GM18526 (cell line): ENCODE results near the gene PRKCE.

Experiments
- POLR2A ChIP-seq: IDR thresholded peaks from 3 replicates; pipeline ENCODE4 v1.6.1; 2011; ENCODE audit not compliant: insufficient read length; ENCODE audit errors: extremely low read depth

Gene PRKCE

GRCh38 chr2:46036929-46037328, 385.5 kb downstream of the PRKCE start:
- no peak for TF ChIP-seq POLR2A

GRCh38 chr2:46039543-46040303, 388.2 kb downstream of the PRKCE start:
- TF ChIP-seq POLR2A = no peak

GRCh38 chr2:46040563-46041155, 389.2 kb downstream of the PRKCE start:
- TF ChIP-seq POLR2A = no peak

GRCh38 chr2:46041434-46041833, 390.0 kb downstream of the PRKCE start:
- no peak for TF ChIP-seq POLR2A

DNA sequence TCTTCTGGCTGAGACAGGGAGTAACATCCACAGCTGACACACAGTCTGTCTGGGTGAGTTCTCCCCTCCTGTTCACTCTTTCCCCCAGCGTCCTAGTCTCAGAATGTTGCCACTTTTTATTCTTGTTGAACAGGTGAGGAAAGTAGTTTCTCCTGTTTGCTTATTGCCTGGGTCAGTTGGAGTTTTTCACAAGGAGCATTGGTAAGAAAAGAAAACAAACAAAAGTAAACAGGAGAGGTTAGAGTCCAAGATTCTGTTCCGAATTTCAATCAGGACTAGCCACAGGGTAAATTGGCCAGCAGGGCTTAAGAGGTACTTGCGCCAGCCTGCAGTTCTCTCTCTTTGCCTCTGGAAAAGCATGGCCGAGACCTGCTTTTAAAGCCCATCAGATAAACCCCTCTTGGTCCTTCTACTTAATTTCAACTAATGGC, 390.7 kb downstream of the PRKCE start:
- no peak for TF ChIP-seq POLR2A

DNA sequence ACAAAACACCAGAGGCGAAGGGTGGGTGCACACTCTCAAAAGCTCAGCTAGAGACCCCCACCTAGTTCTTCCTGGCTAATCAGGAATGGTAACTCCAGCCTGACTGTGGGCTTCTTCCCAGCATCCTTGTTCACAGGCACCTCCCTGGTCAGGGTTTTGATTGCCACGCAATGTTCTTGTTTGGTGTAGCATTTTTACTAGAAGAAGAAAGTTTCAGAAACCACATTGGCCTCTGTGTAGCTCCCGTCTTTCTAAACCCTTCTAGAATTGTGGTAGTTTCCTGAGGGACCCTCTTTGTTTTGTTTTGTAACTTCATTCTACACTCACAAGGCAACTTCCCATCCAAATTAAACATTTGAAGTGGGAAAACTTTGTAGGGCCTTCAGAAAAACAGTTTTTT, 391.2 kb downstream of the PRKCE start:
- no peak for TF ChIP-seq POLR2A

DNA sequence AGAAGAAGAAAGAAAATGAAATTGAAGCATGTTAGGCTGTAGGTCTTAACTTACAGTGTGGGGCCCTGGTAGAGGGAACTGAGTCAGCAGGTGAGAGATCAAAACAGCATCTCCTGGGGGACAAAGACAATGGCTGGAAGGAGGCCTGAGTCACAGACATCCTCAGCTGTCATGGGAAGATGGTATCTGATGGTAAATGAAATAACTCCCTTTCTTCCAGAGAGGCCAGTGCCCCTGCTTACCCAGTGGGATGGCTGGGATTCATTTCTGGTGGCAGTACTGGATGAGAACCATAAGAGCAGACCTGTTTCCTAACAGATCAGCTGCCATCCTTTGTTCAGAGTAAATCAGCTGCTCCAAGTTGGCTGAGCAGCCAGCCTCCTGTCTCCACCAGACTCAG, 394.4 kb downstream of the PRKCE start:
- TF ChIP-seq POLR2A = no peak

GRCh38 chr2:46047290-46047689, 395.8 kb downstream of the PRKCE start:
- no peak for TF ChIP-seq POLR2A

GRCh38 chr2:46048693-46049092, 397.2 kb downstream of the PRKCE start:
- no peak for TF ChIP-seq POLR2A

DNA sequence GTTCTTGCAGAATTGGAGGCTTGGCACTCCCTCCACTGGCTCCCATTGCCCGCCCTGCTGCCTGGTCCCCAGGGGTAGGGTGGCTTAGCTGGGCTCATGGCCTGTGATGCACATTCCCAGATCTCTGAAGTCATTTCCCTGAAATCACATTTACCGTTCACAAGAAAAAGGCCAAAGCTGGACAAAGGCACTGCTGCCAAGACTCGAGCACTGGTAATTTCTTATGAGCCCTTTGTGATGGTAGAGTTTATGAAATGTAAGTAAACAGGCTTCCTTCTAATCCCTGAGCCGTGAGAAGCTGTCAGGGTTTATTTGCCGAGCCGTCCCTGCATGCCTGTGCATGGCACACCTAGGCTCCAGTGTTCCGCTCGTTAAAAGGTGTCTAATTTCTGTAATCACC, 398.6 kb downstream of the PRKCE start:
- TF ChIP-seq POLR2A = no peak

DNA sequence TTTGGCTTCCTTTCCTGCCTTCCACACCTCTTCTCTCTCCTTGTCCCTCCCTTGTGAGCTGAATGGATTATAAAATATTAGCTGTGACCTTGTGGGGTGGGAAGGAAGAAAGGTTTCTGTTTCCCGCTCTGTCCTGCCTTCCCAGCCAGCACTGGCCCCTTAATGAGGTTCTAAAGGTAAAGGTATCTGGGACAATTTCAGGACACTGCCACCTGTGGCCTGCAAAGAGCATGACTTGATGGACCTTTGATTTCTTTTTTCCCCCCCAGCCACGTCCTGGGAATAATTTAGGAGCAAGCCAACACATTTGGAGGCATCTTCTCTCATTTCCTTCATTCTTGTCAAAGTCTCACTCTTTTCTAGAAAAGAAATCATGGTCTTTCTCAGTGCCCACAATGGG, 399.0 kb downstream of the PRKCE start:
- no peak for TF ChIP-seq POLR2A

DNA sequence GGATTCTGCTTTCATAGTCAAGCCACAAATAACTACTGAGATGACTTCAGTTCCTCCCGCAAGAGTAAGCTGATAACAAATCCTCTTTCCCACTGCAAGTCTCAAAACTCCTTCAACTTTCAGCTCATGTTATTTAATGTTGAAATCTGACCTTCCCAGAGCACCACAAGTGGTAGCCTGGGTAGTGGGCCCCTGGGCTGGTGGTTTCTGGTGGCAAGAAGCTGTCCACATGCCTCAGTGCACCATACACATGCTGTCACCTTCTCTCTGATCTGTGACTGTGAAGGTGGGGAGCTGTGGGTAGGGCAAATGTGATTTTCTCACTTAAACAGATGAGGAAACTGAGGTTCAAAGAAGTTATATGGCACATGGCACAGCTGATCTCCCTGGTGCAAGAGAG, 399.6 kb downstream of the PRKCE start:
- TF ChIP-seq POLR2A = no peak

DNA sequence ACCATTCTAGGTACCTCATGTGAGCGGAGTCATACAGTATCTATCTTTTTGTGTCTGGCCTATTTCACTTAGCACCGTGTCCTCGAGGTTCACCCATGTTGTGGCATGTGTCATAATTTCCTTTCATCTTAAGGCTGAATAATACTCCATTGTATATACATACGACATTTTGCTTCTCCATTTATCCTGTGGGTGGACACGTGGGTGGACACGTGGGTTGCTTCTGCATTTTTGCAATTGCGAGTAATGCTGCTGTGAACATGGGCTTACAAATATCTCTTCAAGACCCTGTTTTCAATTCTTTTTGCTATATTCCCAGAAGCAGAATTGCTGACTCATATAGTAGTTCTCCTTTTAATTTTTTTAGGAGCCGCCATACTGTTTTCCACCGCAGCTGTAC, 402.1 kb downstream of the PRKCE start:
- TF ChIP-seq POLR2A = no peak

GRCh38 chr2:46056541-46056940, 405.1 kb downstream of the PRKCE start:
- TF ChIP-seq POLR2A = no peak

- TF ChIP-seq POLR2A = no peak
Measured at GRCh38 chr2:46058140-46058539, 406.7 kb downstream of the PRKCE start.

- no peak for TF ChIP-seq POLR2A
Measured at GRCh38 chr2:46062637-46063412, 411.4 kb downstream of the PRKCE start.

DNA sequence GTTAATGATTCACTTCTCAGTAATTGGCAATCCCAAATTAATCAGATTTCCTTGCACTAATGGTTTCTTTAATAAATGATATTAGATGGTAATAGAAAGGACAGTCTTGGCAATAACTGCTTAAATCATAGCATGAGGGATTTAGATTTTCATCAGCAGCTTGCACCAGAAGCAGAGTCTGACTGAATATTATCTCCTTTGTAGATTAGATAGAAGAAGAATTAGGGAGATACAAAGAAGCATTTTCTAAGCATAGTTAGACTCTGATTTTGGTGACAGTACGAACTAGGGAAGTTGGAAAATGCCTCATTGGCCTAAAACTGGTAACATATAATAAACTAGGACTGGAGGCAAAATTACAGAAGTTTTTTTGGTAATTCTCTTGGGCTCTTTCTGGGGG, 412.9 kb downstream of the PRKCE start:
- TF ChIP-seq POLR2A = no peak

DNA sequence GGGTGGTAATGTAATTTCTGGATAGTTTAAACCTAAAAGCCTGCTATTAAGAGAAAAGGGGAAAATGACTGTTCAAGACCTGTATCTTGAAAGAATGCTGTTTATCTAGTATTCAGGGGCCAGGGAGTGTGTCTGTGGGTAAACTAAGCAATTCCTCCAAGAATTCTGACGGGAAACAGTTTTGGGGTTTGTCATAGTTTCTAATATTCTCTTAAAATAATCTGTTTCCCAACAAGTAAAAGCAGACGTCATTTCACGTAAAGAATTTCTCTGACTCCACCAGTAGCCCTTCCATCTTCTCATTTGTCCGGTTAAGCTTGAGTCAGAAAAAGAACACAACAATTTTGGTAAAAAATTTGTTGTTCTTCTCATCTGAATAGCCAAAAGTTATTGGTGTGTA, 413.7 kb downstream of the PRKCE start:
- no peak for TF ChIP-seq POLR2A
